ENCODE results near the gene POU6F1.

- no peak for TF ChIP-seq USF2 (CRISPR knock-in tag; IDR thresholded peaks at IDR 0.05)
- no peak for TF ChIP-seq ZBTB43 (CRISPR knock-in tag; IDR thresholded peaks at IDR 0.05)
- no peak for TF ChIP-seq CTCF (IDR thresholded peaks at IDR 0.05 in 2 of 3, conservative IDR thresholded peaks at IDR 0.05 in 1 of 3; ENCODE audit: insufficient read depth in 2 of 3, low read depth in 1 of 3, low read length in 3 of 3)
- TF ChIP-seq EZH2 (IDR thresholded peaks at IDR 0.05; ENCODE audit: borderline replicate concordance, low read depth, low read length) = no peak
- no peak for TF ChIP-seq CEBPZ (IDR thresholded peaks at IDR 0.05; ENCODE audit: borderline replicate concordance, low read depth, low read length)
These were observed 14.8 kb upstream of the POU6F1 start for GRCh38 chr12:51232642-51233041.

All from K562 (cell line).